Transverse colon (tissue), 4 donors: ENCODE data around the gene TRANK1.

Source experiments
- CTCF ChIP-seq, 5 experiments: fragments of 200-600 bp in 3 of 5; fragments of 450-650 bp in 2 of 5; sonication (generic) in 3 of 5; IDR thresholded peaks; 1 replicate in 2 of 5; 2 replicates in 3 of 5; pipeline ENCODE4 v1.5.1; 2016 to 2017; ENCODE audit warnings: antibody characterized with exemption in 5 of 5, inconsistent platforms in 3 of 5, mild to moderate bottlenecking in 2 of 5, moderate library complexity in 1 of 5
- POLR2A ChIP-seq: fragments of 450-650 bp; IDR thresholded peaks from one replicate; pipeline ENCODE4 v1.6.1; 2016; ENCODE audit warnings: antibody characterized with exemption, mild to moderate bottlenecking, moderate library complexity
- POLR2AphosphoS5 ChIP-seq, 3 donors: sonication (generic); formaldehyde crosslinking; IDR thresholded peaks; one replicate each; pipeline ENCODE4 v1.6.1; 2016; ENCODE audit warnings: antibody characterized with exemption in 3 of 3

GRCh38 chr3:36792342-36792741 lies 152.5 kb downstream of the TRANK1 start:
- TF ChIP-seq CTCF (IDR thresholded peaks at IDR 0.05) (peak in 1 of 5 experiments; percentile 11), POLR2A (no peak), POLR2AphosphoS5 (IDR thresholded peaks at IDR 0.05) (no peak)
